Measurements from ENCODE around the gene LRRN4CL.

Gene LRRN4CL

GRCh38 chr11:62645671-62645945 lies 43.7 kb downstream of the LRRN4CL start:
- no peak for TF ChIP-seq CTCF (conservative IDR thresholded peaks at IDR 0.05; ENCODE audit: low read depth, low read length)
- DNase-seq (ENCODE audit: low read depth) = no peak
- H3K4me3 ChIP-seq (ENCODE audit: low read depth, low read length) = peak overlapping the region; percentile 90

- no peak for DNase-seq (ENCODE audit: low read depth)
- H3K4me3 ChIP-seq (ENCODE audit: low read depth, low read length) = no peak overlapping the region
- no peak for TF ChIP-seq CTCF (conservative IDR thresholded peaks at IDR 0.05; ENCODE audit: low read depth, low read length)
These were observed 45.1 kb downstream of the LRRN4CL start for GRCh38 chr11:62644220-62644619.

All from choroid plexus epithelial cell (primary cell).